ENCODE measurements around the gene RAB1B.
"Not testable (repeated sequence)": the region's sequence is repeated elsewhere in the genome, so short reads cannot be mapped to it uniquely, and the experiment has no call there.

Gene RAB1B

GRCh38 chr11:66239998-66240780 lies 28.2 kb upstream of the RAB1B start:
- DNase-seq (ENCODE audit: low spot score): no peak

- no peak for DNase-seq (ENCODE audit: low spot score)
These were observed 27.7 kb upstream of the RAB1B start for GRCh38 chr11:66240781-66241136.

DNA sequence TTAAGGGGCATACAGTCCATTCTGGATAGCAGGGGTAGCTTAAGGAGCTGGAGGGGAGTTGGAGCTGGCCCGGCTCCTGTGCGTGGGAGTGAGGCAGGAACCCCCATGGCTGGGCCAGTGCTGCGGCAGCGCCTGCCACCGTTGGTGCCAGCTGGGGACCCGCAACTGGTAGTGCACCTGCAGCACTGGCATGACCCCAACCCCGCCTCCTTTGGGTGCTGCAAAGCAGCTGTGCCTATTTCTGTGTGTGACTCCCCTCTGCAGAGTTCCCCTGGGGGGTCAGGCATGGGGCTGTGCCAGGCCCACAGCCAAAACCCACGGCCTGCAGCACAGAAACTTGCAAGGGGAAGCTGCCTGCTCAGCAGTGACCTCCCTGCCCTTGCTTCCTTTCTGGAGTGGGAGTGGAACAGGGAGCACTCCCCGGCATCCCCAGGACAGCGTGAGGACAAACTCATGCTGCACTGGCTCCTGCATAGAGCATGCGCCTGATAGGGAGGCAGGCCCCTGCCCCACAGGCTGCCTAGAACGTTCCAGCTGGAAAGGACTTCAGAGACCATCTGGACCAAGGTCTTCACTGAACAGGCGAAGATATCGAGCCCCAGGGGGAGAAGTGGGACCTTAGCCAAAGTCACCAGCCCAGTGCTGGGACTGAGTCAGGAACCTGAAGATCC lies 26.2 kb upstream of the RAB1B start:
- no peak for DNase-seq (ENCODE audit: low spot score)

DNA sequence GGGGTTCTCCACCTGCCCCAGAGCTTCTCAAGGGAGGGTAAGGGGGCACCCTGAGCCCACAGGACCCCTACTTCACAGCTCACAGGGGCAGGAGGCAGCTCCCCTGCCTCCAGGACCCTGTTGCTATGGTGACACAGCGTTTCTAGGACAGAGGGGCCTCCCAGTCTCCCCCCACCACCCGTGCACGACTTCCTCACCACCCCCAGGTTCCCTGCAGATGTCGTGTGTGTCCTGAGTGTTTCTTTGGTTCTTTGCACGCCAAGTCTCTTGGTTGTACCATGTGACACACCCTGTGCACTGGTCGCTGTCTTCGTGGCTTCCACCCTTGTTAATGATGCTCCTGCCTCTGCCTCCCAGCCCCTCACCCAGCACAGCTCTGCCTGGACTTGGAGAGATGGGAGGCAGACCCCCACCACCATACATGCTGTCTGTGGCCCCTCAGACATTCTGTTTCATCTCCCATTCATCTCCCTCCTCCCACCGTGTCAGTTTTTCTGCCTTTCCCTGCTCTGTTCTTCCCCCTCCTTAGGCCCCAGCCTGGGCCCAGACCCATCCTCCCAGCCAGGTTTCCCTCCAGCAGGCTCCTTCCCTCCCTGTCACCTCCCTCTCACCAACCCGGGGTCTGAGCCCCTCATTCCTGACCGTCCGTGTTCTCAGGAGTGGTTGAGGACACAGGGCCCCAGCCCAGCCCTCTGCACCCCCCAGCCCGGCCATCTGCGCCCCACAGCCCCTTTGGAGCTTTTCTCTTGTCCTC lies 24.5 kb upstream of the RAB1B start:
- no peak for DNase-seq (ENCODE audit: low spot score)

GRCh38 chr11:66247295-66247694 lies 21.1 kb upstream of the RAB1B start:
- DNase-seq (ENCODE audit: low spot score): no peak

- DNase-seq (ENCODE audit: low spot score): no peak
These were observed 20.6 kb upstream of the RAB1B start for GRCh38 chr11:66247801-66248200.

DNA sequence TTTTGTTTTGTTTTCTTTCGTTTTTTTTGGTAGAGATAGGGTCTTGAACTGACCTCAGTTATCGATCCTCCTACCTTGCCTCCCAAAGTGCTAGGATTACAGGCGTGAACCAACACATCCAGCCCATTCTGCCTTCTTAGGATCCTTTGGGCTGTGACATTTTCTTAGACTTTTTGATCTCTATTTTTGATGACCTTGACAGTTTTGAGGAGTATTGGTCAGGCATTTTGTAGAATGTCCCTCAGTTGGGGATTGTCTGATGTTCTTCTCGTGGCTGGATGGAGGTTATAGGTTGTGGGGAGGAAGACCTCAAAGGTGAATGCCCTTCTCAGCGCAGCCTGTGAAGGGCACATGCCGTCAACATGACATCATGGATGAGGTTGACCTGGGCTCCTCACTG lies 19.5 kb upstream of the RAB1B start:
- DNase-seq (ENCODE audit: low spot score): no peak

DNA sequence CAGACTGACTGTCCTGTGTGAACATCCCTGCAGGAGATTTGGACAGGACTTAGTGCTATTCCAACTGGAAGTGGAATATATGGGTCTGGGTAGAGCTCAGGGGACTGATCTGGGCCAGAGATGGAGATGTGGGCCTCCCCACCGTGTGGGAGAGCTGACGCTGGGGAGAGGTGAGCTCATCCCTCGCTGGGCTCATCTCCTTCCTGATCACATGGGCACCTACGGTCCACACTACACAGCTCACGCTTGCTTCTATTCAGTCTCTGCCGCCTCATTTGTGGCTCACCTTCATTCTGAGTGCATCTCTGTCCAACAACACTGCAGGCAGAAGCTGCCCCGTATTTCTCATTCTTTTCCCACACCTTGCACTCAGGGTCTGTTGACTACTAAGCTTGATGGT lies 16.6 kb upstream of the RAB1B start:
- DNase-seq (ENCODE audit: low spot score): no peak

- not testable (repeated sequence) for DNase-seq (ENCODE audit: low spot score)
These were observed 15.4 kb upstream of the RAB1B start for GRCh38 chr11:66253081-66253480.

DNA sequence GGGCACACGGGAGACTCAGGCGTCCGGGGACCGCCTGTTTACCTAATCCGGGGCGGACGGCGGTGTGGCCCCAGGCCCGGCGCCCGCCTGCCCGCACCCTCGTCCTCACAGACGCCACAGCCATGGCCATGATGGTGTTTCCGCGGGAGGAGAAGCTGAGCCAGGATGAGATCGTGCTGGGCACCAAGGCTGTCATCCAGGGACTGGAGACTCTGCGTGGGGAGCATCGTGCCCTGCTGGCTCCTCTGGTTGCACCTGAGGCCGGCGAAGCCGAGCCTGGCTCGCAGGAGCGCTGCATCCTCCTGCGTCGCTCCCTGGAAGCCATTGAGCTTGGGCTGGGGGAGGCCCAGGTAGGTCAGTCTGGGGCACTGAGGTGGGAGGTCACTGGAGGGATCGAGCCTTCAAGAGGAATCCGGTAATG lies 10.0 kb upstream of the RAB1B start:
- DNase-seq (ENCODE audit: low spot score): no peak

GRCh38 chr11:66259225-66259624 lies 9.2 kb upstream of the RAB1B start:
- no peak for DNase-seq (ENCODE audit: low spot score)

GRCh38 chr11:66259956-66260355 lies 8.5 kb upstream of the RAB1B start:
- DNase-seq (ENCODE audit: low spot score): no peak

DNA sequence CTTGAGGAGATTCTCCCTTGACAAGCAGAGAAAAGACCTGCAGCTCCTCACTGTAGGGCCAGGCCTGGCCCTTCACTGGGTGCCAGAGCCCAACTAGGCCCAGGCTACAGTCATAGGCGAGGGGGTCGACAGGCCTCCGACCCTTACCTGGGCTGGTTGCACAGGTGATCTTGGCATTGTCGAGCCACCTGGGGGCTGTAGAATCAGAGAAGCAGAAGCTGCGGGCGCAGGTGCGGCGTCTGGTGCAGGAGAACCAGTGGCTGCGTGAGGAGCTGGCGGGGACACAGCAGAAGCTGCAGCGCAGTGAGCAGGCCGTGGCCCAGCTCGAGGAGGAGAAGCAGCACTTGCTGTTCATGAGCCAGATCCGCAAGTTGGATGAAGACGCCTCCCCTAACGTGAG lies 6.9 kb upstream of the RAB1B start:
- no peak for DNase-seq (ENCODE audit: low spot score)

DNA sequence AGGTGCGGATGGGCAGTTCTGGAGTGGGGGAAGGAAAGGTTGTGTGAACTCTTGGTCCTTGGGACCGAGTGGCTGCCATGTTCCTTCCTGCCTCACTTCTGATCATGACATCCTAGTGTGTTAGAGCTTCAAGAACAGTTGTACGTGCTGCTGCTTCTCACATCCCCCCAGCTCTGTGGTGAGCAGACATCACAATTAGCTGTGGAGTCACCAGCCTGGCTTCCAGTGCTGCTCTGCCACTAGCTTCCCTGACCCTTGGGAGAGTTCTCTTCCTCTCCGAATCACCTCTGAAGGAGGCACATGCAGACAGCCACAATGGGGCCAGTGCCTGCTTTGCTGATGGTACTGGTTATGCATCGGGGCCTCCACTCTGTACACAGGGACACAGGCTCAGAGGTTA lies 6.2 kb upstream of the RAB1B start:
- no peak for DNase-seq (ENCODE audit: low spot score)

GRCh38 chr11:66262696-66263095 lies 5.7 kb upstream of the RAB1B start:
- DNase-seq (ENCODE audit: low spot score): no peak

DNA sequence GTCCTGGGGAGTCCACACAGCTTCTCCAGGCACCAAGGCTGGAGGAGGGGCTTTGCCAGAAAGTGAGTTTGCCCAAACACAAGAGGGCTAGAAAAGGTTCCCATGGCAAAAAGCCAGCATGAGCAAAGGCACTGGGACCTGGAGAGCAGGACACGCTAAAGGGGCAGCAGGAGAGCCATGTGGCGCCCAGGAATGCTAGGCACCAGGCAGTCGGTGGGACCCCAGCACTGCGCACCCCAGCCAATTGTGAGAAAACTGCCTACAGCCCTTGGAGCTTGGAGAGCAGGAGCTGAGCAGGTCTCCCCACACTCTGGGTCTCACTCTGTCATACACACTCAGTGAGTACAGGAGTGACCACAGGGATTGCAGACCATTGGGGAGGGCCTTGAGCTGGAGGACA lies 5.2 kb upstream of the RAB1B start:
- DNase-seq (ENCODE audit: low spot score): no peak

DNA sequence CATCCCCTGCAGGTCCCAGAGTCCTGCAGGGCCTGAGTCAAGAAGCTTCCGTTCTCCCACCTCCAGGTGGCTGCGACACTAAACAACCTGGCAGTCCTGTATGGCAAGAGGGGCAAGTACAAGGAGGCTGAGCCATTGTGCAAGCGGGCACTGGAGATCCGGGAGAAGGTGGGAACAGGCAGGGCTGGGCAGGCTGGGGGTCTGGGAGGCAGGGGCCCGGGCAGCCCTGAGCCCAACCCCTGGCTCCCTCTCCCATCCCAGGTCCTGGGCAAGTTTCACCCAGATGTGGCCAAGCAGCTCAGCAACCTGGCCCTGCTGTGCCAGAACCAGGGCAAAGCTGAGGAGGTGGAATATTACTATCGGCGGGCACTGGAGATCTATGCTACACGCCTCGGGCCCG lies 4.7 kb upstream of the RAB1B start:
- no peak for DNase-seq (ENCODE audit: low spot score)

- DNase-seq (ENCODE audit: low spot score): no peak
These were observed 4.1 kb upstream of the RAB1B start for GRCh38 chr11:66264383-66264782.

- DNase-seq (ENCODE audit: low spot score): no peak
These were observed 3.5 kb upstream of the RAB1B start for GRCh38 chr11:66264914-66265313.

- no peak for DNase-seq (ENCODE audit: low spot score)
These were observed 2.7 kb upstream of the RAB1B start for GRCh38 chr11:66265531-66266377.

DNA sequence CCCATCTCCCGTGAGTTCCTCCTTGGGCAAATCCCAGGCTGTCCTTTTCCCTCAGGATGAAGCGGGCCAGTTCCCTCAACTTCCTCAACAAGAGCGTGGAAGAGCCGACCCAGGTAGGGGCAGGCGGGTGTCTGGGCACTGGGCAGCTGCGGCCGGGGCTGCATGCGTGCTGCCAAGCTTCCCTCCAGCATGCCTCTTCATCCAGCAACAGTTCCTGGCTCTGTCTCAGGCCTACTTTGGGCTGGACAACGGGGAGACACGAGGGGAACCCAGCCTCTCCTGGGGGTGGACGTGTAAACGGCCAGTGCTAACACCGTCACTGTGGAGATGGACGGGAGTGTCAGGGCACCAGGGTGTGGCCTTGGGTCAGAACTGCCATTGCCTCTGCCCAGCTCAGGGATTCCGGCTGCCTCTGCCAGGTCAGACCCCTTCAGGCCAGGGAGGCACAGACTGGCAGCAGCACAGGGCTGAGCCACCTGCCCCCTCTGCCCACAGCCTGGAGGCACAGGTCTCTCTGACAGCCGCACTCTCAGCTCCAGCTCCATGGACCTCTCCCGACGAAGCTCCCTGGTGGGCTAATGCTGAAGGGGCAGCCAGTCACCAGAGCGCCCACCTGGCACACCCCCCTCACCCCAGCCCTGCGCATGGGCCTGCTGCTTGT lies 1.9 kb upstream of the RAB1B start:
- DNase-seq (ENCODE audit: low spot score): no peak

GRCh38 chr11:66267039-66267378 lies 1.4 kb upstream of the RAB1B start:
- DNase-seq (ENCODE audit: low spot score): no peak

All from globus pallidus (tissue), 1 donor.